Gastrocnemius medialis (tissue), 4 donors: ENCODE data around the gene CHML.

ENCODE experiments used
- POLR2A ChIP-seq, 2 donors: fragments of 450-650 bp; IDR thresholded peaks; one replicate each; pipeline ENCODE4 v1.6.1; 2017; ENCODE audit warnings: antibody characterized with exemption in 2 of 2, mild to moderate bottlenecking in 2 of 2, moderate library complexity in 2 of 2
- TF ChIP-seq, protein P1 (sequence below), 5 experiments: fragments of 450-650 bp in 3 of 5; fragments of 200-600 bp in 2 of 5; sonication (generic) in 2 of 5; IDR thresholded peaks in 4 of 5; conservative IDR thresholded peaks in 1 of 5; 1 replicate in 4 of 5; 2 replicates in 1 of 5; pipeline ENCODE4 v1.5.1; 2016 to 2019; ENCODE audit warnings: antibody characterized with exemption in 5 of 5, mild to moderate bottlenecking in 3 of 5, moderate library complexity in 3 of 5

- TF ChIP-seq, protein P1, sequence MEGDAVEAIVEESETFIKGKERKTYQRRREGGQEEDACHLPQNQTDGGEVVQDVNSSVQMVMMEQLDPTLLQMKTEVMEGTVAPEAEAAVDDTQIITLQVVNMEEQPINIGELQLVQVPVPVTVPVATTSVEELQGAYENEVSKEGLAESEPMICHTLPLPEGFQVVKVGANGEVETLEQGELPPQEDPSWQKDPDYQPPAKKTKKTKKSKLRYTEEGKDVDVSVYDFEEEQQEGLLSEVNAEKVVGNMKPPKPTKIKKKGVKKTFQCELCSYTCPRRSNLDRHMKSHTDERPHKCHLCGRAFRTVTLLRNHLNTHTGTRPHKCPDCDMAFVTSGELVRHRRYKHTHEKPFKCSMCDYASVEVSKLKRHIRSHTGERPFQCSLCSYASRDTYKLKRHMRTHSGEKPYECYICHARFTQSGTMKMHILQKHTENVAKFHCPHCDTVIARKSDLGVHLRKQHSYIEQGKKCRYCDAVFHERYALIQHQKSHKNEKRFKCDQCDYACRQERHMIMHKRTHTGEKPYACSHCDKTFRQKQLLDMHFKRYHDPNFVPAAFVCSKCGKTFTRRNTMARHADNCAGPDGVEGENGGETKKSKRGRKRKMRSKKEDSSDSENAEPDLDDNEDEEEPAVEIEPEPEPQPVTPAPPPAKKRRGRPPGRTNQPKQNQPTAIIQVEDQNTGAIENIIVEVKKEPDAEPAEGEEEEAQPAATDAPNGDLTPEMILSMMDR (IDR thresholded peaks at IDR 0.05 in 4 of 5, conservative IDR thresholded peaks at IDR 0.05 in 1 of 5) = no peak
- no peak for TF ChIP-seq POLR2A (IDR thresholded peaks at IDR 0.05)
These were observed 32.7 kb downstream of the CHML start for GRCh38 chr1:241607497-241607896.
